RWPE1 (cell line): ENCODE results near the gene QARS1.

ENCODE experiments used
- CTCF ChIA-PET: fragments of 350-600 bp; sonication (Branson Sonifier 250); formaldehyde crosslinking; extraction: SDS; loops from one replicate; lab custom pipeline; 2021; lab: Yijun Ruan, JAX
- POLR2A ChIA-PET: fragments of 400-600 bp; formaldehyde crosslinking; extraction: SDS; loops from one replicate; lab custom pipeline; 2020; ENCODE audit warnings: antibody characterized with exemption; ENCODE audit not compliant: low non-redundant PET; lab: Yijun Ruan, JAX
- DNase-seq: peaks from one replicate; pipeline ENCODE4 v3.0.0; 2012; ENCODE audit warnings: low spot score
- H3K27ac ChIP-seq: fragments of 450-650 bp; 2 replicates; pipeline ENCODE4 v1.5.1; 2017
- CTCF ChIP-seq: fragments of 450-650 bp; conservative IDR thresholded peaks from 2 replicates; pipeline ENCODE4 v1.5.1; 2017; ENCODE audit warnings: low read depth, mild to moderate bottlenecking

QARS1 gene

GRCh38 chr3:49053543-49053942, 51.0 kb downstream of the QARS1 start:
- no peak for TF ChIP-seq CTCF
- no peak overlapping the region for H3K27ac ChIP-seq
- DNase-seq, result no peak
- CTCF ChIA-PET, result no interaction called here
- POLR2A ChIA-PET, result no interaction called here
